HuH-7.5 (cell line): ENCODE measurements around the gene CAMKK1.
"Not testable (repeated sequence)": the region's sequence is repeated elsewhere in the genome, so short reads cannot be mapped to it uniquely, and the experiment has no call there.

Source experiments
- DNase-seq: peaks from one replicate; pipeline ENCODE4 v3.0.0; 2011; ENCODE audit warnings: low spot score

CAMKK1 gene

DNA sequence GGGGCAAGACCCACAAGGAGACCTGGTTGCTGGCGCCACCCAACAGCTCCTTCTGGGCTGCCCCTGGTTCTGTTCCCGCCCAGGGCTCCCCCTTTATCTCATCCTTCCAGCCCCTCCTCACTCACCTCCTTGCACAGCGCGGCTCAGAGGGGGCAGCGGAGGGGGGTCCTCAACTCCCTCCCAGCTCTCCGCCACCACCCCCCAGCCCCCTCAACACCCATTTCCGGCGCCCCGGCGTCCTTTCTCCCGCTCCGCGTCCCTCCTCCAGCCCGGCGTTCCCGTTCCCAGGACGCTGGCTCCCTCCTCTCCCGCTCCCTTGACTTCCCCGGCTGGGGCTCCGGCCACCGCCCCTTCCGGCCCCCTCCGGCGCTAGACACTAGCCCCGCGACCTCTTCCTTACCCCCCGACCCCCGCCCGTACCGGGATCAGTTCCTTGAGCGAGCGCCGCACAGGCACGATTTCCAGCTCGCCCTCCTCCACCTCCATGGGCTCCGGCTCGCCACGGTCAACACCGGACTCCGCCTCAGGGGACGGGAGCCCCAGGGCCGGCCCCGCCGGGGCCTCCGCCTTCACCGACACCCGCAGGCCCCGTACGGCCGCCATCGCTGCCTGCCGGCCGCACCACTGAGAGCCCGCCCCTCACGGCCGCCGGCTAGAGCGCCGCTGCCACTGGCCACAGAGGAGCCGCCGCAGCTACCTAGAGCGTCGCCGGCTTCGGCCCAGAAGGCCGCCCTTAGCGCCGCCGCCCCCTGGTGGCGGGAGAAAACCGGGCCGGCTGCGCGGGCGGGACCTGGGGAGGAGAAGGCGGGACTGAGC lies 47.0 kb downstream of the CAMKK1 start, which contains the start of gene NCBP3:
Gene NCBP3, minus strand, starts transcription at position 626 of the 816 bp plus-strand sequence. Its CDS starts 23 bp downstream, at position 603.
- peak; percentile 85 for DNase-seq

DNA sequence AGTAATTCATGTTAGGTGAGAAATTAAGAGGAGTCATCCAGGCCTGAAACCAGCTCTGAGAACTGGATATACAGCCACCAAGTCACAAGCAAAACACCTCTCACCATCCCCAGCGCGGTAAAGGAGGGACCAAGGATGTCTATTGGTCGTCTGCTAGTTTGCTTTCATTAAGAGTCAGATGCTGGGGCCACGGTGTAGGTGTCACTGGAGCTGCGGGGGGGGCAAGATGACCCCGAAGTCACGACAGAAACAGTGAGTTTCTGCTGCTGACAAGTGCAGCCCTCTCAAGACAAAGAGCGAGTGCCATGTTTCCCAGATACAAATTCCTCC lies 47.6 kb downstream of the CAMKK1 start:
- no peak for DNase-seq

DNA sequence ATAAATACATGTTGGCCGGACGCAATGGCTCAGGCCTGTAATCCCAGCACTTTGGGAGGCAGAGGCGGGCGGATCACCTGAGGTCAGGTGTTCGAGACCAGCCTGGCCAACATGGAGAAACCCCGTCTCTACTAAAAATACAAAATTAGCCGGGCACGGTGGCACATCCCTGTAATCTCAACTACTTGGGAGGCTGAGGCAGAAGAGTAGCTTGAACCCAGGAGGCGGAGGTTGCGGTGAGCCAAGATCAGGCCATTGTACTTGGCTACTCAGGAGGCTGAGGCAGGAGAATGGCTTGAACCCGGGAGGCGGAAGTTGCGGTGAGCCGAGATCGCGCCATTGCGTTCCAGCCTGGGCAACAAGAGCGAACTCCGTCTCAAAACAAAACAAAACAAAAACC lies 48.3 kb downstream of the CAMKK1 start:
- not testable (repeated sequence) for DNase-seq

DNA sequence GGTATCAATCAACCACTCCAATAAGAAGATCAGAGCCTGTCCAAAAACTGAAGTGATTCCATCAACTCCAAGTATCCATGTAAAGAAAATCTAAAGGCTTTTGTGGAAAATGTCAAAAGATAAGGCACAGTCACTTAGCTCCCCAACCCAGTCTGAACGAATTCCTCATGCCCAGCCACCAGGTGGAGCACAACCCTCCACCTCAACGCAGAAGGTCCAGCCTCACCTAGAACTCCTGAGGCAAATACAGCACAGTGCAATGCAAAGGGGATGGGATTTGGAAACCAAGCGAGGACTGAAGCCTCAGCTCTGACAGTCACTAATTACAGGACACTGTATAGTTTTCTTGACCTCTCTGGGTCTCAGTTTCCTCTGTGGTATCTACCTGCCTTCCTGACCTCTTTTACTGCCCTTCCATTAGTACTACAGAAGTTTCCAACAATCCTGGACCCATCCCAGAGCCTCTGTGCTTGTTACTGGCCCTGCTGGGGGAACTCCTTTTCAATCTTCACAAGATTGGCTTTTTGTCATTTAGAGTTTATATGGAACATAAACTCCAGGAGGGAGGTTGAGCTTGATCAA lies 48.8 kb downstream of the CAMKK1 start:
- peak; percentile 74 for DNase-seq

DNA sequence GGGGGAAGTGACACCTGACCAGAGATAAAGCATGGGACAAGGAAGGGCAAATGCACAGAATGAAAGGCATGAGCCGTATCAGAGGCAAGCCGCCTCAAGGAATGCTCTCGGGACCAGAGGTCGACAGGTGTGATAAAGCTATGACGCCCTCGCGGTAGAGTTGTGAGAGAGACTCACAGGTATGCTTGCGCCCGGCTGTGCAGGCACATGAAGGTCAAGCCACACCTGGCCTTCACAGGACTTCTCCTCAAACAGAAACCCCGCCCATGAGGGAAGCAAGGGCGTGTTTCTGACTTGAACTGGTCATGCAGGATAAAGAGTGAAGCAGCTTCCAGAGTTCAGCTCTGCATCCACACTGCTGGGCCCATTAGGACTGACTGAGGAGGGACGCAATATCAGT lies 54.6 kb downstream of the CAMKK1 start:
- DNase-seq = no peak

DNA sequence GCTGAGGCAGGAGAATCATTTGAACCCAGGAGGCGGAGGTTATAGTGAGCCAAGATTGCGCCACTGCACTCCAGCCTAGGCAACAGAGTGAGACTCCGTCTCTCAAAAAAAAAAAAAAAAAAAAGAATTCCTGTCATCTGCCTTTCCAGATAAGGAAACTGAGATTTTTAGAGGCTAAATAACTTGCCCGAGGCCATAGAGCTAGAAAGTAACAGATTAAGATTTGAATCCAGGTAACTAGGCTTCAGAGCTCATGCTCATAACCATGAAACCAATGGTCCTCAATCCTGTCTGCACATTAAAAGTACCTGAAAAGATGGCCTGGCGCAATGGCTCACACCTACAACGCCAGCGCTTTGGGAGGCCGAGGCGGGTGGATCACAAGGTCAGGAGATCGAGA lies 56.3 kb downstream of the CAMKK1 start:
- DNase-seq = no peak

DNA sequence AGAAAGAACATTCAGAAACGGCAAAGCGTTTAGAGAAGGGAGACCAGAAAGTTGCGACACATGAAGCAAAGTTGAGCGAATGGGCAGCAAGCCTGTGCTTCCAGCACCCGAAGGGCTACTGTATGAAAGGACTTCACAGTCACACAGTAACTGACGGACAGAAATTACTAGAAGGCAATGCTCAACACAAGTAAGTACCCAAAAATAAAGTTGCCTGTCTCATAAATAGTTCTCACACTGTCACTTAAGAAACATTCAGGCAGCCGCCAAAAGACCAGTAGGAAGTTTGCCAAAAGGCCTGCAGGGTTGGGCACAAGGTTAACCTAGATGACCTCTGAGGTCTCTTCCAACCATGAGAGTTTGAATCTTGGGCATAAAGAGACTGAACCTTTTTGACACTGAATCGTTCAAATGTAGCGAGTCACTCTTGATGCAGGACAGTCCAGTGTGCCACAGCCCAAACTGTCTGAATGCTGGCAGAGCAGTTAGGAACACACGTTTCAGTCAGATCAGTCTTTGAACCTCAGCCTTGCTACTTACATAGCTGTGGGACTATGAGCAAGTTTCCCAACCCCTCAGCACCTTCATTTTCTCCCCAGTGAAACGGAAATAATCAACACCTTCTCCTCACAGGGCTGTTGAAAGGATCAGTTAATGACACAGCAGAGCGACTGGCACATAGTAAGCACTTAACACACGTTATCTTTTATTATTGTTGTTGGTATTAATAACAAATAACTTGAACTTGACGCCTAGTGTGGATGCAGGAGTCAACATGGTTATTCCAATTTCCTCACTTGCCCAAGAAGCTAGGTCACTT lies 57.2 kb downstream of the CAMKK1 start:
- DNase-seq = no peak

DNA sequence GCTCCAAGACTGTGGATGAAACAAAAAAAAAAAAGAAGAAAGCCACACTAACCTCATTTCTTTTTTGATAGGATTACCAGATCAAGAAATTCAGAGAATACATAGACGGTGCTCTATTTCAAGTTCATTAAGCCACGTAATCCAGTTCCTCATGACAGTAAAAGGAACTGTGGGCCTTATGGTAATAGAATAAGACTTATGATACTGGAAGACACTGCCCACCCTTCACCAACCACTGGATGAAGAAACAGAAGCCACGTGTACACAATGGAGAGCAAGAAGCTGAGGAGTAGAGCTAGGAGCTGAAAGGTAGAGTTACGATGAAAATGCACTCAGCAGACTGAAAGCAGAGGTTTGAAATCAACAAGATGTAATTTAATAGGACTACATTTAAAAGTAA lies 58.0 kb downstream of the CAMKK1 start:
- DNase-seq = no peak

DNA sequence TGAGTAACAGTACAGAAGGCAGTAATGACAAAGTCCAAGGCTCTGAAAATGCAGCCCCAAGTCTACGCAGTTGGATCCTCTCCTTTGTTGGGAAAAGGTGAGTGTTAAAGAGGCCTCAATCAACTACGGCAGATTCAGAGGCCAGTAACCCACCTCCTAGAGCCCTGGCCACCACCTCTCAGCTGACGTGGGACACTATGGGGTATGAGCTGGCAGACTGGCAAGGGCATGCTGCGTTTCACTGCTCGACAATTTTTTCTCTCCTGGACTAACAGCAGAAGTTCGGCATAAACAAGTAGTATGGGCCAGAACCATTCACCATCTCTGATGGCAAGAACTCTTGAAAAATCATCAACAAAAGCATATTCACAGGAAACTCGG lies 64.0 kb downstream of the CAMKK1 start:
- no peak for DNase-seq

DNA sequence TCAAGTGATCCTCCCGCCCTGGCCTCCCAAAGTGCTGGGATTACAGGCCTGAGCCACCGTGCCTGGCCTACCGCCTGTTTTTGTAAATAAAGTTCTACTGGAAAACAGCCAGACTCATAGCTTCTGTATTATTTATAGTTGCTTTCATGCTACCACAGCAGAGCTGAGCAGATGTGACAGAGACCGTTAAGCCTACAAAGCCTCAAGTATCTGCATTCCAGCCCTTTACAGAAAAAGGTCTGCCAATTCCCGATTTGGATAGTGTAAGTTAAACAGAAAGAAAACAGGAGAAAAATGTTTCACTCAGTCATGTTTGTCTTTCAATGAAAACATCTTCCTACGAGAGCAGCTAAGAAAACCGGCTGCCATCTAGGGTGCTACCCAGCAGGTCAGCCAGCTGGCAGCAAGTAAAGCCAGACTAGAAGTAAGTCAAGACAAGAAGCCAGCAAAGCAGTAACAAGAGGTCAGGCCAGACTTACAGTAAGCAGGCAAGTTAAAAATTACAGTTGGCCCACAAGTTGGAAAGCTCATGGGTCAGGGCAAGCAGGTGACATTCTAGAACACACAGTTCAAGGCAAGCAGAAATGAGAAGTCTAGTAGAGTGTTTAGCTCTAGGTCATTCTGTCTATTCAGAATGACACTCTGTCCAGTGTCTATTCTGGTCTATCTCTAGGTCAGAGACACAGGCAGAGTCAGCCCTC lies 64.6 kb downstream of the CAMKK1 start:
- DNase-seq = no peak

DNA sequence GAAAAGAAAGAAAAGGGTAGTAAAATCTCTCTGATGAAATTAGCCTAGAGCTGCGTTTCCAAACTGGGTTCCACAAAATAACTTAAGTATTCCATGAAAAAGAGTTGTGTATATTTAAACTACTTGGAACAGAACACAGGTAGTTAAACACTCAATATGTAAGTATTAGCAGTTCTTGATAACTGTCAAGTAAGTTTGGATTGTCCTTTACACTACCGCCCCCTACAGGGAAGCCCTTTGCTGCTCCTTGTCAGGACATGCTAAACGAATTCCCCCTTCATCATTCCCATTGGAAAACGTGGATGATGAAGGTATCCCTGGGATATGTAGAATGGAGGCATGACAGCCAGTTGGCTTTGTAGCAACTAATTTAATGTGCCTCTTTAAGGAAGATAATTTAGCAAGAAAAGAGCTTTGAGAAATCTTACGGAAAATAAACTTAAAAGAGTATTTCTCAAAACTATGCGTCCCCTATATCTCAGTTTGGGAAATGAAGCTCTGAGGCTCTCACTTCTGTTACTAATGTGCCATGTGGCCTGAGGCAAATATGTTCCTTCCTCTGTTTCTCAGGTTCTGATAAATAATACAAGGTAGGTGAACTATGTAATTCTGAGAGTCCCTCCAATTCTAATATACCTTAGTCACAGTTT lies 65.6 kb downstream of the CAMKK1 start:
- peak; percentile 23 for DNase-seq

DNA sequence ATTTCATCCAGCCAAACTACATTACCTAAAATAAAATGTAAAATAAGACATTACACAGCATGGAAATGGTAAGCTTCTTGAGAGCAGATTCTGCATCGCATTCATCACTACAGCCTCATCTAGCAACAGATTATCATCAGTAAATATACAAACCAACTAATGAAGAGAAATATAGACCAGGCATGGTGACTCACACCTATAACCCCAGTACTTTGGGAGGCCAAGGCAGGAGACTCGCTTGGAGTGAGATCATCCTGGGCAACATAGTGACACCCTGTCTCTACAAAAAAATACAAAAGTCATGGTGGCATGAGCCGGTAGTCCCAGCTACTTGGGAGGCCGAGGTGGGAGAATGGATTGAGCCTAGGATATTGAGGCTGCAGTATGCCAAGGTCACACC lies 66.7 kb downstream of the CAMKK1 start:
- DNase-seq = no peak

DNA sequence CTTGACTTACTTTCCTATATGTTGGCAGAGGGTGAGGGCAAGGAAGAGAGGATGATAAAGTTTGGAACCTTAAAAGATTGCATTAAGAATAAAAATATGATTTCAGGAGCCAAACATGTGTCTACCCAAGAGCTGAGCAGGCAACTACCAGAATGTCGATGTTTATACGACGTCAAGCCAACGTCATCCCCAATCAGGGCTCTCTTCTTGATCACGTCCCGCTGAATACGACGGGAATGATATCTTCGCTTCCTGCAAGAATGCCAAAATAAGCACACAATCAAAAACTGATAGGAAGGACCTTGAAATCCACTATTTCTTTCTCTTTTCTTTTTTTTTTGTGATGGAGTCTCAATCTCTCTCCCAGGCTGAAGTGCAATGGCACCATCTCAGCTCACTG lies 71.8 kb downstream of the CAMKK1 start:
- DNase-seq = no peak

DNA sequence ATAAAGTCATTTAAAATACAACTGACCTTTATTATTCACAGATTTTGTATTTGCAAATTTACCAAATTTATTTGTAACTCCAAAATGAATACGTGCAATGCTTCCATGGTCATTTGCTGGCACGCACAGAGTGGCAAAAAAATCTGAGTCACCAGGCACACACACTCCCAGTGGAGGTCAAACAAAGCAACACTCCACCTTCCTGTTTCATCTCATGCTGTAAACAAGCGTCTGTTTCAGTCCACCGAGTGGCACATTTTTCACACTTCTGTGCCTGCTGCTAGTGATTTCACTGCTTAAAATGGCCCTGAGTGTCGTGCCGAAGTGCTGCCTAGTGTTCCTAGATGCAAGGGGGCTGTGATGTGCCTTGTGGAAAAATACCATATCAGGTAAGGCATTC lies 74.1 kb downstream of the CAMKK1 start:
- no peak for DNase-seq

DNA sequence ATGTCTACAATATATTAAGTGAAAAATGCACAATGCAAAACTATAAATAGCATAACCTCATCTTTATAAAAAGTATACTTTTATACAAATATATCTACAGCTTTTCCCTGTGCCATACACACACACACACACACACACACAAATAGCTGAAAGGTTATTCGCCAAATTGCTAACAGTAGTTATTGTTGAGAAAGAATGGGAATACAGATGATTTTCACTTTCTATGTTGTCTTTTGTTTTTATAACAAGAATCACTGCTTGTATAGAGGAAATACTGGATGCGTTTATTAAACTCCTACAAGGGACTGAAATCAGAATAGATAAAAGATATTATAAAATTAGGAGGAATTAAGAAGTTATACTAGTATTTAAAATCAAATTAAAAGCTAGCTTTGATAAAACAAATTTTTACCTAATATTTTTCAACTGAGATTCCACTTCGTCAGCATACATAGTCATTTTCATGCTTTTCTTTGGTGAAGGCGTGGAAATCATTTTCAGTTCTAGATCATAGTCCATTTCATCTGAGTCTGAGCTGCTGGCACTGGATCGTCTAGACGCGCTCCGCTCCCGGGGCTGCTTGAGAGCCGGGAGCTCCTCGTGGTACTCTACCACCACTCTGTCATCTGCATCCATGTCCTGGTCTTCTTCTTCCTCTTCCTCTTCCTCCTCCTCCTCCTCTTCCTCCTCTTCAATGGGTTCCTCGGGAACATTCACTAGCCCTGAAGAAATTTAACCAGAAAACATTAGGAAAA lies 74.8 kb downstream of the CAMKK1 start:
- no peak for DNase-seq

DNA sequence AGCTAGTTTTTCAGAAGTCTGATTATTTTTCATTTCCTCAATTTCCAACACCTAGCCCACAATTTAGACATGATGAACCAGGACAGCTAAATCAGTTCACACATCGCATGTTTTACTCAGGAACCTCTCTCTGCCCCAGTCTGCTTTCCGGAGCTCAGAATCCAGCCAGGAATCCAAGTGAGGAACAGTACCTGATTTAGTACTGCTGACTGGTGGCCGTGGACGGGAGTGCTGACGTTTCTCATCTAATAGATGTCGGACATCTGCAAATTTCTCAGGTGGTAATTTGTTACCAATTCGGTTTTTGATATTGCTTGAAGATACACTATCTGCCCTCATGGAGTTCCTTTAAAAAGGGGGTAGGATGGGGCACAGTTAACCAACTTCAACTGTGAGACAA lies 76.9 kb downstream of the CAMKK1 start:
- DNase-seq = no peak

DNA sequence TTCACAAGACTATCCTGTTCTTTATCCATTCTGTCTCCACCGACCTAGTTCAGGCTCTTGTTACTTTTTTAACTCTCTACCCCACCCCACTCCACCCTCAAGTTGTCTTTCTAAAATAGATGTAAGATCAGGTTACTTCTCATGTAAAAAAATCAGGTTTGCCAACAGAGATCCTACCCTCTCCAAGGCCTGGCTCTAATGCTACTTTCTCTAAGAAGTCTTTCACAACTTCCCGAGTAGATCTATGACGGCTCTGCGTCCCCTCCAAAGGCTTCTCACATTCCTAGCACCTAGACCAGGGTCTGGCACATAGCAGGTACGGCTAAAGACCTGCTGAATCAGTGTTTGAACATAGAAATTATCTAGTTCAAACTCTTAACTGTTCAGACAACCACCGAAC lies 77.7 kb downstream of the CAMKK1 start:
- no peak for DNase-seq

DNA sequence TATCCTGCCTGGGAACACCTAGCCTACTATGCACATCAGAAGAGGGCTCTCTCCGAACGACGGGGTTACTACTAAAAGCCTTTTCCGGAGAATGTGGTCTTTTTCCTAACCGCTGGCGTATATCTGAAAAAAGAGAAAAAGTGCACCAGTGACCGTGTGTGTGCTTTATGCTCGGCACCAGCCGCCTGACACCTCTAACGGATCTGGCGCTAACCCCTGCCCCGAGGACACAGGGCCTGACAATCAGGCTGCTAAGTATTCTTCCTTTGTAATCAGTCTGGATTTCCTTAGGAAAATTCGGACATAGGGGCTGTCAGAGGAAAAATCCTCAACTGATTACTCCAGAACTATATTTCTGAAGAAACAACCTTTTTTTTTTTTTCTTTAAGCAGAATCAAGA lies 78.5 kb downstream of the CAMKK1 start:
- DNase-seq = no peak

DNA sequence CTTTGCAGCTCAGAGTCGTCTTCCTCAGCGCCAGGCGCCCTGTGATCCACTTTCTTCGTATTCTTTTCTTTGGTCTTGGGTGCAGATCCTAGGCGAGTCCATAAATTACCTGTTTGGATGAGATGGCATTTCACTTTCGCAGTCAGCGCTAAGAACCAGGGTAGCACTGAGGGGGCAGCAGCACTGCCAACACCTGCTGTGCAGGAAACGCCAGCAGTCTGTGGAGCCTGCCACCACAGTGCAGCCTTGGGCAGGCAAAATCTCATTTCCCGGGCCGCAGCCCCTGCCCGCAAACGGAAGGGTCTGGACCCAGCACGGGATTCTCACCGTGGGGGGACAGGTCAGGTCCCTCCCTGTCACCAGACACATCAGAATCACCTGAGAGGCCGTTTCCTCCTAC lies 79.7 kb downstream of the CAMKK1 start:
- DNase-seq = no peak

DNA sequence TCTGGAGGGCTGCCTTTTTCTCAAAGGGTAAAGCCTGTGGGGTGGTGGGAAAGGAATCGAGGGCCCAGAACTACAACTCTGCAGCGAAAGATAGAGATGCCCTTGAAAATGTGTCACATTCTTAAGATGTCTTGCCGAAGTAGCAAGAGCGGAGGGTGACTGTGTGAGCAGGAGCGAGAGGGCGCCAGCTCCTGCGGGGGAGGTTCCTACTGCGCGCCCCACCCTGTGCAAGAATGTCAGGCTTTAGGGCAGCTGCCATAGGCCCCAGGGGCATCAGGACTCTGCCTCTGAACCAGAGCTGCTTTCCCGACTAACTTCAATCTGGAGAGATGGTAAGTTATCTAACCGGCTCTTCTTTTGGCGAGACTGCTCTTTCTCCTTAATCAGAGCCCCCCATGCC lies 80.1 kb downstream of the CAMKK1 start:
- no peak for DNase-seq

DNA sequence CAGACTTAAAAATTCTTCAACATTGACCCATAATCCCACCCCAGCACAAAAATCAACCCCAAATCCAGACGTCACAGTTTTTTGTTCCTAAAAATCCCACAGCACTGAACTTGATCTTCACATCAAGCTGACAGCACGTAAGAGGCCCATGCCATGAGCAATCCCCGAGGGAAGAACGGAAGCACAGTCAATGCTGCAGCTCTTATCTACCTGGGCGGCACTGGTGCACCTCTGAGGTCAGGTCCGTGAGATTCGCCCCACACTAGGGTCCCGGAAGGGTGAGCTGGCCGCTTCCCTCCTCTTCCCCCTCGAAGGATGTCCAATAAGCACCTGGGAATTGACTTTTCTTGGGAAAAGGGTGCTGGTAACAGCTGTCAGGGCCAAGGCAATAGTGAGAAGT lies 80.6 kb downstream of the CAMKK1 start:
- no peak for DNase-seq
